ENCODE data around the gene CACNA1E.

The CACNA1E gene

GRCh38 chr1:181714428-181714827 is 231.1 kb downstream of the CACNA1E start:
- no peak for DNase-seq

- DNase-seq: no peak
Measured at GRCh38 chr1:181718034-181718433, 234.7 kb downstream of the CACNA1E start.

GRCh38 chr1:181726320-181727012 is 243.1 kb downstream of the CACNA1E start:
- no peak for DNase-seq

- no peak for DNase-seq
Measured at GRCh38 chr1:181730606-181731005, 247.3 kb downstream of the CACNA1E start.

- no peak for DNase-seq
Measured at GRCh38 chr1:181732218-181732990, 249.1 kb downstream of the CACNA1E start.

- no peak for DNase-seq
Measured at GRCh38 chr1:181733486-181733885, 250.2 kb downstream of the CACNA1E start.

- no peak for DNase-seq
Measured at GRCh38 chr1:181737056-181737455, 253.7 kb downstream of the CACNA1E start.

- no peak for DNase-seq
Measured at GRCh38 chr1:181739214-181739613, 255.9 kb downstream of the CACNA1E start.

GRCh38 chr1:181742426-181742825 is 259.1 kb downstream of the CACNA1E start:
- no peak for DNase-seq

GRCh38 chr1:181743878-181744312 is 260.6 kb downstream of the CACNA1E start:
- DNase-seq: no peak

- DNase-seq: no peak
Measured at GRCh38 chr1:181746224-181746623, 262.9 kb downstream of the CACNA1E start.

GRCh38 chr1:181748013-181748412 is 264.7 kb downstream of the CACNA1E start:
- no peak for DNase-seq

GRCh38 chr1:181754103-181754502 is 270.8 kb downstream of the CACNA1E start:
- no peak for DNase-seq

- no peak for DNase-seq
Measured at GRCh38 chr1:181759481-181759880, 276.2 kb downstream of the CACNA1E start.

GRCh38 chr1:181763736-181764135 is 280.4 kb downstream of the CACNA1E start:
- no peak for DNase-seq

- no peak for DNase-seq
Measured at GRCh38 chr1:181765451-181766026, 282.2 kb downstream of the CACNA1E start.

GRCh38 chr1:181767001-181767708 is 283.8 kb downstream of the CACNA1E start:
- DNase-seq: no peak

- DNase-seq: no peak
Measured at GRCh38 chr1:181768211-181768929, 285.1 kb downstream of the CACNA1E start.

GRCh38 chr1:181768930-181769280 is 285.6 kb downstream of the CACNA1E start:
- DNase-seq: no peak

- no peak for DNase-seq
Measured at GRCh38 chr1:181769846-181770245, 286.5 kb downstream of the CACNA1E start.

GRCh38 chr1:181772714-181773113 is 289.4 kb downstream of the CACNA1E start:
- no peak for DNase-seq

- DNase-seq: no peak
Measured at GRCh38 chr1:181776044-181776443, 292.7 kb downstream of the CACNA1E start.

- DNase-seq: no peak
Measured at GRCh38 chr1:181777286-181777685, 294.0 kb downstream of the CACNA1E start.

Data from NCI-H146 (cell line).